K562 (cell line): Measurements from ENCODE around the gene PHF3. TPM values are rescaled to one million over a fixed set of nuclear protein-coding genes. Genes with fewer than 3 reads are reported as not detected.

Source experiments
- CEBPG ChIP-seq, 3 experiments: fragments of 200-800 bp in 1 of 3; sonication (Bioruptor generic) in 1 of 3; sonication (generic) in 1 of 3; formaldehyde crosslinking in 1 of 3; IDR thresholded peaks in 2 of 3; conservative IDR thresholded peaks in 1 of 3; 2 replicates each; pipeline versions ENCODE4 v1.6.1 to v1.8.0; 2016 to 2022; ENCODE audit warnings: missing compliant biosample characterization in 2 of 3, missing genetic modification characterization in 2 of 3, mild to moderate bottlenecking in 1 of 3, missing genetic modification reagents in 1 of 3
- EP400 ChIP-seq: fragments of 450-650 bp; IDR thresholded peaks from 2 replicates; pipeline ENCODE4 v1.6.1; 2017; ENCODE audit warnings: antibody characterized with exemption, mild to moderate bottlenecking, moderate library complexity
- JUN ChIP-seq, 2 experiments: sonication (generic) in 1 of 2; formaldehyde crosslinking in 1 of 2; IDR thresholded peaks; 2 replicates each; pipeline versions ENCODE4 v1.6.1 to v1.8.0; 2012 to 2022; ENCODE audit warnings: borderline replicate concordance in 2 of 2, mild to moderate bottlenecking in 2 of 2, improper control_type of control experiment in 1 of 2, low read depth in 1 of 2, low read length in 1 of 2, missing genetic modification reagents in 1 of 2
- KAT2B ChIP-seq: IDR thresholded peaks from one replicate; pipeline ENCODE4 v1.6.1; 2012; ENCODE audit warnings: low read depth, mild to moderate bottlenecking, control low read depth, inconsistent platforms, low read length, moderate library complexity
- MEIS2 ChIP-seq: fragments of 450-650 bp; IDR thresholded peaks from 2 replicates; pipeline ENCODE4 v1.6.1; 2014; ENCODE audit warnings: mild to moderate bottlenecking; ENCODE audit not compliant: partially characterized antibody
- POU5F1 ChIP-seq: fragments of 150-350 bp; IDR thresholded peaks from 2 replicates; pipeline ENCODE4 v1.6.1; 2014; ENCODE audit warnings: borderline replicate concordance, low read length, low read depth, mild to moderate bottlenecking; ENCODE audit not compliant: partially characterized antibody
- RBM17 ChIP-seq: fragments of 200-400 bp; formaldehyde crosslinking; IDR thresholded peaks from 2 replicates; pipeline ENCODE4 v1.6.1; 2017; ENCODE audit warnings: low read depth, mild to moderate bottlenecking, low read length, borderline replicate concordance
- RBM22 ChIP-seq: fragments of 200-400 bp; formaldehyde crosslinking; IDR thresholded peaks from 2 replicates; pipeline ENCODE4 v1.6.1; 2018; ENCODE audit warnings: low read length, low read depth; ENCODE audit not compliant: poor library complexity, severe bottlenecking
- SMC3 ChIP-seq: conservative IDR thresholded peaks from 2 replicates; pipeline ENCODE4 v1.6.1; 2011; ENCODE audit warnings: low read depth, low read length, improper control_type of control experiment; ENCODE audit not compliant: insufficient read depth
- TOE1 ChIP-seq, 2 experiments: fragments of 450-650 bp in 1 of 2; sonication (generic) in 1 of 2; formaldehyde crosslinking in 1 of 2; IDR thresholded peaks; 2 replicates each; pipeline versions ENCODE4 v1.7.1 to v1.8.0; 2016 to 2022; ENCODE audit warnings: borderline replicate concordance in 2 of 2, mild to moderate bottlenecking in 2 of 2, antibody characterized with exemption in 1 of 2, inconsistent platforms in 1 of 2, low read depth in 1 of 2, missing genetic modification reagents in 1 of 2, moderate library complexity in 1 of 2
- ZNF175 ChIP-seq: fragments of 200-800 bp; sonication (Bioruptor generic); IDR thresholded peaks from 2 replicates; pipeline ENCODE4 v1.6.1; 2016; ENCODE audit warnings: low read depth, mild to moderate bottlenecking, missing genetic modification characterization, missing compliant biosample characterization
- ZNF583 ChIP-seq: fragments of 250-450 bp; sonication (Bioruptor Pico); IDR thresholded peaks from 2 replicates; pipeline ENCODE4 v1.4.0; 2020
- polyA plus RNA-seq, 8 experiments: library from polyadenylated mRNA; depleted of rRNA in 4 of 8; stranded (reverse) in 5 of 8; unstranded in 3 of 8; fragments of >200 nt; fragmentation: Nextera tagmentation in 2 of 8; fragmentation: Illumina TruSeq in 1 of 8; extraction: Ambion mirVana in 2 of 8; extraction: Trizol in 1 of 8; gene quantifications; 2 replicates each; pipeline versions ENCODE4 v1.2.1 to v1.2.3, GENCODE V29; 2011 to 2014; ENCODE audit warnings: inconsistent platforms in 1 of 8, missing spikeins in 1 of 8
- total RNA-seq, 7 experiments: library from RNA; depleted of rRNA in 6 of 7; stranded (reverse); fragments of >200 nt in 6 of 7; fragmentation: Illumina TruSeq in 2 of 7; extraction: Trizol in 2 of 7; gene quantifications; 2 replicates each; pipeline versions ENCODE4 v1.2.1 to v1.2.3, GENCODE V29; 2011 to 2021; ENCODE audit warnings: low replicate concordance in 1 of 7
- TF ChIP-seq, protein P1 (sequence below): fragments of 450-650 bp; IDR thresholded peaks from 2 replicates; pipeline ENCODE4 v1.6.1; 2018; ENCODE audit not compliant: partially characterized antibody
- TF ChIP-seq, protein P2 (sequence below): fragments of 250-450 bp; sonication (Bioruptor Pico); IDR thresholded peaks from 2 replicates; pipeline ENCODE4 v1.6.1; 2021; ENCODE audit warnings: mild to moderate bottlenecking

PHF3 gene
- total and polyA plus RNA-seq, 9 of the 15 experiments (the other 6 are each of a cell fraction or from before 2014, with no cell fraction given): 8.1 to 51.2 (median 30.9) TPM

DNA sequence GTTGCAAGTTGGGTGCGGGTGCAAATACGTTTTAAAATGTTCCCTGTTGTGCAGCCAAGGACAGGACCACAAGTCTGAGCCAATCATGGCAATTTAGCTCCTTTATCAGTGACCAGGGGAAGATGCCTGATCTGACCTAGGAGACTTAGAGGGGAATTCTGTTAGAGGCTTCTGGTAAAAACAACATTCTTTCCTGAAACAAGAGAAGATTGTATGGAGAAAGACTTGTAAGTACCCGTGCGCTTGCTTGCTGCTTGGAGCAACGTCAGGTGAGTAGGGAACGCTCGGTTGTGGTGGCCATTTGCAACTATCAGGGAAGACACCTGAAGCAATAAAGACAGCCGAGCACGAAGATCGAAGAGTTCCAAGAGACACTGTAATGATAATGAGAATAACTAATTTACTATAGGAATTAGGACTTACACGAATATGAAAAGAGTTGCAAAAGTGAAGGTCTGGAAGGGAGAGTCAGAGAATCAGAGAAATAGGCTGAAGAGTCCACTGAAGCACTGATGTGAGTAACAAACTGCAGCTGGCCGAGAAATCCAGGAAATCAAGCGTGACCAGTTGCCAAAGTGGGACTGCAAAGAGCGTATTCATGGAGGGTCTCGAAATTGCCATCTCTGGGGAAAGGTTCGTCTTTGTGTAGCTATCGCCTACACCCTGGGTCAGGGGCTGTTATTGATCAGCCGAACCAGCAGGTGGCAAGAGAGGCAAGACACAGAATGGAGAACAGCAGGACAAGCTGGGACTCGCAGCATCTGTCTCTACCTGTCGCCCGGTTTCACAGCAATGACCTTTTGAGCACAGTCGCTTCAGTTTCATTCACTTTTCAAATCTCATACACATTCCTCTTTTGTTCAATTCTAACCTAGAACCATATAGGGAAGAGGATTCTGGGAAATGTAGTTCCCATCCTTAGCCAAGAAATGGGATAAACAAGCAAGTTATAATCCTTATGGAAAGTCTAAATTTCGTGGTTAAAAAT lies 37.3 kb upstream of the PHF3 start (continued):
- no peak for TF ChIP-seq CEBPG (CRISPR knock-in tag; IDR thresholded peaks at IDR 0.05)
- no peak for TF ChIP-seq CEBPG (tag; conservative IDR thresholded peaks at IDR 0.05 in 1 of 2, IDR thresholded peaks at IDR 0.05 in 1 of 2)
- TF ChIP-seq SMC3: peak; percentile 82
- TF ChIP-seq RBM22: no peak
- TF ChIP-seq ZNF583 (CRISPR knock-in tag): no peak
- TF ChIP-seq JUN (IDR thresholded peaks at IDR 0.05; ENCODE audit: borderline replicate concordance, low read depth, low read length): no peak
- TF ChIP-seq JUN (CRISPR knock-in tag; IDR thresholded peaks at IDR 0.05; ENCODE audit: borderline replicate concordance): no peak
- TF ChIP-seq MEIS2: peak; percentile 25
- no peak for TF ChIP-seq EP400
- TF ChIP-seq POU5F1: no peak
- no peak for TF ChIP-seq KAT2B
- 0 out of 2 replicates have a peak, but pooled peaks have one; percentile 30 for TF ChIP-seq TOE1 (IDR thresholded peaks at IDR 0.05; ENCODE audit: borderline replicate concordance)
- TF ChIP-seq TOE1 (CRISPR knock-in tag; IDR thresholded peaks at IDR 0.05; ENCODE audit: borderline replicate concordance, low read depth): no peak
- no peak for TF ChIP-seq RBM17
- TF ChIP-seq, protein P1, sequence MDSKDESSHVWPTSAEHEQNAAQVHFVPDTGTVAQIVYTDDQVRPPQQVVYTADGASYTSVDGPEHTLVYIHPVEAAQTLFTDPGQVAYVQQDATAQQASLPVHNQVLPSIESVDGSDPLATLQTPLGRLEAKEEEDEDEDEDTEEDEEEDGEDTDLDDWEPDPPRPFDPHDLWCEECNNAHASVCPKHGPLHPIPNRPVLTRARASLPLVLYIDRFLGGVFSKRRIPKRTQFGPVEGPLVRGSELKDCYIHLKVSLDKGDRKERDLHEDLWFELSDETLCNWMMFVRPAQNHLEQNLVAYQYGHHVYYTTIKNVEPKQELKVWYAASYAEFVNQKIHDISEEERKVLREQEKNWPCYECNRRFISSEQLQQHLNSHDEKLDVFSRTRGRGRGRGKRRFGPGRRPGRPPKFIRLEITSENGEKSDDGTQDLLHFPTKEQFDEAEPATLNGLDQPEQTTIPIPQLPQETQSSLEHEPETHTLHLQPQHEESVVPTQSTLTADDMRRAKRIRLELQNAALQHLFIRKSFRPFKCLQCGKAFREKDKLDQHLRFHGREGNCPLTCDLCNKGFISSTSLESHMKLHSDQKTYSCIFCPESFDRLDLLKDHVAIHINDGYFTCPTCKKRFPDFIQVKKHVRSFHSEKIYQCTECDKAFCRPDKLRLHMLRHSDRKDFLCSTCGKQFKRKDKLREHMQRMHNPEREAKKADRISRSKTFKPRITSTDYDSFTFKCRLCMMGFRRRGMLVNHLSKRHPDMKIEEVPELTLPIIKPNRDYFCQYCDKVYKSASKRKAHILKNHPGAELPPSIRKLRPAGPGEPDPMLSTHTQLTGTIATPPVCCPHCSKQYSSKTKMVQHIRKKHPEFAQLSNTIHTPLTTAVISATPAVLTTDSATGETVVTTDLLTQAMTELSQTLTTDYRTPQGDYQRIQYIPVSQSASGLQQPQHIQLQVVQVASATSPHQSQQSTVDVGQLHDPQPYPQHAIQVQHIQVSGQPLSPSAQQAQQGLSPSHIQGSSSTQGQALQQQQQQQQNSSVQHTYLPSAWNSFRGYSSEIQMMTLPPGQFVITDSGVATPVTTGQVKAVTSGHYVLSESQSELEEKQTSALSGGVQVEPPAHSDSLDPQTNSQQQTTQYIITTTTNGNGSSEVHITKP: no peak
- TF ChIP-seq, protein P2, sequence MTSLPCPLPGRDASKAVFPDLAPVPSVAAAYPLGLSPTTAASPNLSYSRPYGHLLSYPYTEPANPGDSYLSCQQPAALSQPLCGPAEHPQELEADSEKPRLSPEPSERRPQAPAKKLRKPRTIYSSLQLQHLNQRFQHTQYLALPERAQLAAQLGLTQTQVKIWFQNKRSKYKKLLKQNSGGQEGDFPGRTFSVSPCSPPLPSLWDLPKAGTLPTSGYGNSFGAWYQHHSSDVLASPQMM (CRISPR knock-in tag): no peak
- TF ChIP-seq ZNF175 (CRISPR knock-in tag): no peak
